PC-3 (cell line): ENCODE data around the gene PKD1L1. TPM values are rescaled to one million over a fixed set of nuclear protein-coding genes. Genes with fewer than 3 reads are reported as not detected.

ENCODE experiments used
- ATAC-seq: fragments of 200-7000 bp; cut with Tn5 transposase; 2 replicates; pipeline ENCODE4 v1.9.1; 2020; ENCODE audit warnings: mild to moderate bottlenecking, moderate library complexity
- BruUV-seq: library from RNA; stranded (reverse); fragments of 400-500 nt; replicated peaks from 2 replicates; lab custom pipeline; 2021; lab: Mats Ljungman, UMichigan
- CTCF ChIA-PET: fragments of 300-600 bp; sonication (Branson Sonifier 250); formaldehyde crosslinking; loops from one replicate; lab custom pipeline; 2022; ENCODE audit warnings: antibody characterized with exemption; lab: Charles Lee
- POLR2A ChIA-PET: fragments of 300-600 bp; sonication (Branson Sonifier 250); formaldehyde crosslinking; loops from one replicate; lab custom pipeline; 2022; ENCODE audit warnings: antibody characterized with exemption; ENCODE audit not compliant: unreplicated experiment; lab: Charles Lee
- DNase-seq: peaks from one replicate; pipeline ENCODE4 v3.0.0-alpha.2; 2015
- H2AFZ ChIP-seq: fragments of 300-600 bp; sonication (generic); 2 replicates; pipeline ENCODE4 v1.6.0; 2016; ENCODE audit warnings: antibody characterized with exemption, low read length
- H3F3A ChIP-seq: fragments of 300-600 bp; sonication (generic); one replicate; pipeline ENCODE4 v1.6.0; 2017; ENCODE audit warnings: antibody characterized with exemption, low read length, control low read depth, mild to moderate bottlenecking; ENCODE audit not compliant: unreplicated experiment
- H3K27ac ChIP-seq: fragments of 300-600 bp; sonication (generic); 2 replicates; pipeline ENCODE4 v1.5.1; 2016; ENCODE audit warnings: mild to moderate bottlenecking, low read length
- H3K27me3 ChIP-seq: fragments of 300-600 bp; sonication (generic); 2 replicates; pipeline ENCODE4 v1.6.1; 2016; ENCODE audit warnings: low read length, mixed read lengths
- H3K36me3 ChIP-seq: fragments of 300-600 bp; sonication (generic); 2 replicates; pipeline ENCODE4 v1.6.1; 2016; ENCODE audit warnings: low read depth, mixed run types, low read length, mixed read lengths
- H3K4me1 ChIP-seq: fragments of 300-600 bp; sonication (generic); 2 replicates; pipeline ENCODE4 v1.5.1; 2016; ENCODE audit warnings: low read length; ENCODE audit not compliant: insufficient read depth
- H3K4me2 ChIP-seq: fragments of 300-600 bp; sonication (generic); 2 replicates; pipeline ENCODE4 v1.6.0; 2016; ENCODE audit warnings: low read length
- H3K4me3 ChIP-seq: fragments of 300-600 bp; sonication (generic); 2 replicates; pipeline ENCODE4 v1.5.1; 2016; ENCODE audit warnings: mild to moderate bottlenecking, low read length, mixed read lengths
- H3K79me2 ChIP-seq: fragments of 300-600 bp; sonication (generic); 2 replicates; pipeline ENCODE4 v1.6.1; 2017; ENCODE audit warnings: low read length, mixed read lengths
- H3K9ac ChIP-seq: fragments of 300-600 bp; sonication (generic); 2 replicates; pipeline ENCODE4 v1.6.0; 2016; ENCODE audit warnings: mild to moderate bottlenecking, low read length
- H3K9me2 ChIP-seq: fragments of 300-600 bp; sonication (generic); replicated peaks from 2 replicates; pipeline ENCODE4 v1.6.1; 2016; ENCODE audit warnings: mixed run types, low read length, mixed read lengths
- H3K9me3 ChIP-seq: fragments of 300-600 bp; sonication (generic); 2 replicates; pipeline ENCODE4 v1.6.1; 2016; ENCODE audit warnings: low read length, mixed read lengths
- H4K20me1 ChIP-seq: fragments of 300-600 bp; sonication (generic); 2 replicates; pipeline ENCODE4 v1.6.1; 2016; ENCODE audit warnings: low read length, mixed read lengths
- CTCF ChIP-seq: fragments of 300-600 bp; sonication (generic); conservative IDR thresholded peaks from 2 replicates; pipeline ENCODE4 v1.5.1; 2017; ENCODE audit warnings: antibody characterized with exemption, low read depth, mild to moderate bottlenecking, low read length
- EZH2 ChIP-seq: fragments of 300-600 bp; sonication (generic); IDR thresholded peaks from one replicate; pipeline ENCODE4 v1.6.1; 2017; ENCODE audit warnings: antibody characterized with exemption, mild to moderate bottlenecking, low read length; ENCODE audit not compliant: unreplicated experiment
- EZH2phosphoT487 ChIP-seq: fragments of 300-600 bp; sonication (generic); IDR thresholded peaks from 2 replicates; pipeline ENCODE4 v1.6.1; 2018; ENCODE audit warnings: mild to moderate bottlenecking, antibody characterized with exemption, low read length, borderline replicate concordance
- intact Hi-C: fragments of 100-400 bp; cut with micrococcal nuclease; formaldehyde crosslinking; loops from 2 replicates; pipeline ENCODE4 v1.9.0; 2023
- total RNA-seq: library from RNA; depleted of rRNA; stranded (reverse); fragments of >200 nt; gene quantifications from 2 replicates; pipeline ENCODE4 v1.2.3, GENCODE V29; 2014

PKD1L1 gene
- total RNA-seq, 1 experiment from 2014 or later, result 0.04 TPM

GRCh38 chr7:47991741-47992311 is 43.6 kb upstream of the PKD1L1 start:
- H4K20me1 ChIP-seq, result no peaks in the 10 kb centered on the region
- H3K4me3 ChIP-seq, result no peak overlapping the region
- no peaks in the 10 kb centered on the region for H3K9me2 ChIP-seq
- no peaks in the 10 kb centered on the region for H3K4me1 ChIP-seq
- peak; percentile 79; the same call in 1 of the 2 replicates for ATAC-seq
- POLR2A ChIA-PET, result no interaction called here
- H3F3A ChIP-seq, result no peaks in the 10 kb centered on the region
- no peaks in the 10 kb centered on the region for H3K79me2 ChIP-seq
- CTCF ChIA-PET, result interaction anchor here (0.6 kb wide), 1 partner anchor 41 kb away, joined by 3 read pairs; no protein-coding TSS in a partner anchor
- H3K9ac ChIP-seq, result no peak overlapping the region
- H2AFZ ChIP-seq, result no peak overlapping the region
- TF ChIP-seq EZH2phosphoT487 (no peak), EZH2 (no peak), CTCF (peak; percentile 49; the same call in 1 of the 2 replicates)
- no peak overlapping the region for H3K4me2 ChIP-seq
- intact Hi-C loops, result loop anchor here (1.0 kb wide), 1 partner anchor 118 kb away; no protein-coding TSS in a partner anchor
- no peaks in the 10 kb centered on the region for H3K36me3 ChIP-seq
- H3K27me3 ChIP-seq, result no peaks in the 10 kb centered on the region
- H3K27ac ChIP-seq, result no peak overlapping the region
- H3K9me3 ChIP-seq, result no peaks in the 10 kb centered on the region
- DNase-seq, result peak; percentile 32
- BruUV-seq, result no TSS peak

- H3K36me3 ChIP-seq, result no peaks in the 10 kb centered on the region
- H3K9ac ChIP-seq, result no peak overlapping the region
- H3K4me3 ChIP-seq, result no peak overlapping the region
- H3K27ac ChIP-seq, result no peak overlapping the region
- no peak for ATAC-seq
- H4K20me1 ChIP-seq, result no peaks in the 10 kb centered on the region
- H3K9me3 ChIP-seq, result no peaks in the 10 kb centered on the region
- no peaks in the 10 kb centered on the region for H3K4me1 ChIP-seq
- no peak for TF ChIP-seq EZH2
- TF ChIP-seq EZH2phosphoT487, result no peak
- TF ChIP-seq CTCF, result no peak
- no peaks in the 10 kb centered on the region for H3K9me2 ChIP-seq
- no peaks in the 10 kb centered on the region for H3K79me2 ChIP-seq
- ChIA-PET POLR2A (no interaction called here), CTCF (no interaction called here)
- no peaks in the 10 kb centered on the region for H3K27me3 ChIP-seq
- intact Hi-C loops, result loop anchor here (1.0 kb wide), 1 partner anchor 119 kb away; no protein-coding TSS in a partner anchor
- DNase-seq, result no peak
- no TSS peak for BruUV-seq
- H3F3A ChIP-seq, result no peaks in the 10 kb centered on the region
- H3K4me2 ChIP-seq, result no peak overlapping the region
- H2AFZ ChIP-seq, result no peak overlapping the region
Measured at GRCh38 chr7:47991270-47991669, 43.0 kb upstream of the PKD1L1 start.

- intact Hi-C loops, result no loop called here
- POLR2A ChIA-PET, result no interaction called here
- no TSS peak for BruUV-seq
Measured at GRCh38 chr7:47990592-47990991, 42.3 kb upstream of the PKD1L1 start.

More at GRCh38 chr7:47990592-47990991, 42.3 kb upstream of the PKD1L1 start:
- H3K9ac ChIP-seq, result no peak overlapping the region
- H2AFZ ChIP-seq, result no peak overlapping the region
- ATAC-seq (no peak), DNase-seq (no peak)
- no peaks in the 10 kb centered on the region for H3K36me3 ChIP-seq
- CTCF ChIA-PET, result no interaction called here
- no peaks in the 10 kb centered on the region for H3F3A ChIP-seq
- TF ChIP-seq EZH2phosphoT487 (no peak), CTCF (no peak), EZH2 (no peak)
- H3K9me2 ChIP-seq, result no peaks in the 10 kb centered on the region
- H3K27ac ChIP-seq, result no peak overlapping the region
- no peaks in the 10 kb centered on the region for H3K79me2 ChIP-seq
- no peak overlapping the region for H3K4me2 ChIP-seq
- no peaks in the 10 kb centered on the region for H4K20me1 ChIP-seq
- no peaks in the 10 kb centered on the region for H3K27me3 ChIP-seq
- H3K4me1 ChIP-seq, result no peaks in the 10 kb centered on the region
- H3K9me3 ChIP-seq, result no peaks in the 10 kb centered on the region
- H3K4me3 ChIP-seq, result no peak overlapping the region
